Ishikawa (cell line): ENCODE measurements around the gene PITPNM1.

Experiments used
- EGR1 ChIP-seq: IDR thresholded peaks from 2 replicates; pipeline ENCODE4 v1.6.1; 2012
- EP300 ChIP-seq: IDR thresholded peaks from 2 replicates; pipeline ENCODE4 v1.6.1; 2012; ENCODE audit warnings: borderline replicate concordance
- NFIC ChIP-seq: IDR thresholded peaks from 2 replicates; pipeline ENCODE4 v1.6.1; 2012
- TAF1 ChIP-seq: IDR thresholded peaks from 2 replicates; pipeline ENCODE4 v1.6.1; 2012; ENCODE audit warnings: low read depth, mild to moderate bottlenecking
- TCF12 ChIP-seq: IDR thresholded peaks from 2 replicates; pipeline ENCODE4 v1.6.1; 2012; ENCODE audit warnings: low read depth
- TEAD4 ChIP-seq: IDR thresholded peaks from 2 replicates; pipeline ENCODE4 v1.6.1; 2012
- YY1 ChIP-seq: IDR thresholded peaks from 2 replicates; pipeline ENCODE4 v1.6.1; 2012; ENCODE audit warnings: low read depth
- ZBTB7A ChIP-seq: IDR thresholded peaks from 2 replicates; pipeline ENCODE4 v1.6.1; 2012; ENCODE audit warnings: low read depth
- TF ChIP-seq, protein P1 (sequence below): IDR thresholded peaks from 2 replicates; pipeline ENCODE4 v1.6.1; 2012
- TF ChIP-seq, protein P2 (sequence below): IDR thresholded peaks from 2 replicates; pipeline ENCODE4 v1.6.1; 2012; ENCODE audit warnings: low read depth, mild to moderate bottlenecking

DNA sequence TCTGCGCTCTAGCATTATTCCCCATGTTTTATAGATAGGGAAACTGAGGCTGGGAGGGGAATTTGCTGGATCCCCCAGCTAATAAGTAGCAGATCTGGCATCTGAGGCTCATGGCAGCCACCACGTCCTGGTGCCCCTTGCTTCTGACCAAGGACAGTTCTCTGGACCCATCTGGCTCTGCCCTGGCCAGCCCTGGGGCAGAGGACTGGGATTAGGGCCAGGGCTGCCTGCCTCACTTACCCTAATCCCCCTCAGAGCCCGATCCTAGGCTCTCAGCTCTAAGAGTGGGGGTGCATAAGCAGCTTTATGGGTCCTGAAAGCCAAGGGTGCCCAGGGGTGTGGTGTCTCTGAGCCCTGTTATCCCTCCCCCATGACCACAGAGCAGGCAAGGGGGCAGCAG lies 50.1 kb downstream of the PITPNM1 start, which contains the start of gene CABP4:
- no peak for TF ChIP-seq TAF1
- no peak for TF ChIP-seq NFIC
- TF ChIP-seq, protein P1, sequence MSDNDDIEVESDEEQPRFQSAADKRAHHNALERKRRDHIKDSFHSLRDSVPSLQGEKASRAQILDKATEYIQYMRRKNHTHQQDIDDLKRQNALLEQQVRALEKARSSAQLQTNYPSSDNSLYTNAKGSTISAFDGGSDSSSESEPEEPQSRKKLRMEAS, result no peak
- no peak for TF ChIP-seq TEAD4
- TF ChIP-seq, protein P2, sequence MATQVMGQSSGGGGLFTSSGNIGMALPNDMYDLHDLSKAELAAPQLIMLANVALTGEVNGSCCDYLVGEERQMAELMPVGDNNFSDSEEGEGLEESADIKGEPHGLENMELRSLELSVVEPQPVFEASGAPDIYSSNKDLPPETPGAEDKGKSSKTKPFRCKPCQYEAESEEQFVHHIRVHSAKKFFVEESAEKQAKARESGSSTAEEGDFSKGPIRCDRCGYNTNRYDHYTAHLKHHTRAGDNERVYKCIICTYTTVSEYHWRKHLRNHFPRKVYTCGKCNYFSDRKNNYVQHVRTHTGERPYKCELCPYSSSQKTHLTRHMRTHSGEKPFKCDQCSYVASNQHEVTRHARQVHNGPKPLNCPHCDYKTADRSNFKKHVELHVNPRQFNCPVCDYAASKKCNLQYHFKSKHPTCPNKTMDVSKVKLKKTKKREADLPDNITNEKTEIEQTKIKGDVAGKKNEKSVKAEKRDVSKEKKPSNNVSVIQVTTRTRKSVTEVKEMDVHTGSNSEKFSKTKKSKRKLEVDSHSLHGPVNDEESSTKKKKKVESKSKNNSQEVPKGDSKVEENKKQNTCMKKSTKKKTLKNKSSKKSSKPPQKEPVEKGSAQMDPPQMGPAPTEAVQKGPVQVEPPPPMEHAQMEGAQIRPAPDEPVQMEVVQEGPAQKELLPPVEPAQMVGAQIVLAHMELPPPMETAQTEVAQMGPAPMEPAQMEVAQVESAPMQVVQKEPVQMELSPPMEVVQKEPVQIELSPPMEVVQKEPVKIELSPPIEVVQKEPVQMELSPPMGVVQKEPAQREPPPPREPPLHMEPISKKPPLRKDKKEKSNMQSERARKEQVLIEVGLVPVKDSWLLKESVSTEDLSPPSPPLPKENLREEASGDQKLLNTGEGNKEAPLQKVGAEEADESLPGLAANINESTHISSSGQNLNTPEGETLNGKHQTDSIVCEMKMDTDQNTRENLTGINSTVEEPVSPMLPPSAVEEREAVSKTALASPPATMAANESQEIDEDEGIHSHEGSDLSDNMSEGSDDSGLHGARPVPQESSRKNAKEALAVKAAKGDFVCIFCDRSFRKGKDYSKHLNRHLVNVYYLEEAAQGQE, result no peak
- TF ChIP-seq ZBTB7A, result no peak
- TF ChIP-seq TCF12, result no peak
- TF ChIP-seq EGR1, result no peak
- no peak for TF ChIP-seq EP300
- no peak for TF ChIP-seq YY1
